Karpas-422 (cell line): ENCODE results near the gene ADAMTS10. TPM values are rescaled to one million over a fixed set of nuclear protein-coding genes. Genes with fewer than 3 reads are reported as not detected.
A peak's percentile ranks its signal among the peaks of the same experiment; 100 is the strongest.

Experiments
- DNase-seq: peaks from one replicate; pipeline ENCODE4 v3.0.0-alpha.2; 2015
- H2AFZ ChIP-seq: fragments of 200-600 bp; sonication (generic); 2 replicates; pipeline ENCODE4 v1.6.1; 2014; ENCODE audit warnings: antibody characterized with exemption, low read length, mixed read lengths
- H3K27ac ChIP-seq: fragments of 200-600 bp; sonication (generic); 2 replicates; pipeline ENCODE4 v1.5.1; 2014; ENCODE audit warnings: mild to moderate bottlenecking, low read length, moderate library complexity
- H3K27me3 ChIP-seq: fragments of 200-600 bp; sonication (generic); 2 replicates; pipeline ENCODE4 v1.6.1; 2014; ENCODE audit warnings: low read length, mixed read lengths
- H3K36me3 ChIP-seq: fragments of 200-600 bp; sonication (generic); 2 replicates; pipeline ENCODE4 v1.6.1; 2014; ENCODE audit warnings: low read length, mixed read lengths; ENCODE audit not compliant: insufficient read depth
- H3K4me1 ChIP-seq: fragments of 200-600 bp; sonication (generic); 2 replicates; pipeline ENCODE4 v1.6.1; 2014; ENCODE audit warnings: mild to moderate bottlenecking, low read length, mixed read lengths
- H3K4me2 ChIP-seq: fragments of 200-600 bp; sonication (generic); 2 replicates; pipeline ENCODE4 v1.6.1; 2014; ENCODE audit warnings: low read length, low read depth, mild to moderate bottlenecking; ENCODE audit not compliant: poor library complexity, severe bottlenecking
- H3K4me3 ChIP-seq: fragments of 200-600 bp; sonication (generic); 2 replicates; pipeline ENCODE4 v1.5.1; 2014; ENCODE audit warnings: mild to moderate bottlenecking, antibody characterized with exemption, low read length, mixed read lengths
- H3K79me2 ChIP-seq: fragments of 200-600 bp; sonication (generic); 2 replicates; pipeline ENCODE4 v1.6.1; 2014; ENCODE audit warnings: mild to moderate bottlenecking, low read length, mixed read lengths
- H3K9ac ChIP-seq: fragments of 200-600 bp; sonication (generic); 2 replicates; pipeline ENCODE4 v1.6.0; 2014; ENCODE audit warnings: low read length
- H3K9me2 ChIP-seq: fragments of 200-600 bp; sonication (generic), shearing (Covaris generic); replicated peaks from 2 replicates; pipeline ENCODE4 v1.6.0; 2014; ENCODE audit warnings: mild to moderate bottlenecking, low read length, moderate library complexity; ENCODE audit not compliant: insufficient read depth
- H3K9me3 ChIP-seq: fragments of 300-700, 200-600 bp; sonication (generic); 2 replicates; pipeline ENCODE4 v1.6.1; 2014; ENCODE audit warnings: low read length, mixed read lengths
- H4K20me1 ChIP-seq: fragments of 200-600 bp; sonication (generic); 2 replicates; pipeline ENCODE4 v1.6.1; 2014; ENCODE audit warnings: mild to moderate bottlenecking, antibody characterized with exemption, low read length, low read depth; ENCODE audit not compliant: insufficient read depth
- total RNA-seq: library from RNA; depleted of rRNA; stranded (reverse); fragments of >200 nt; shearing (Covaris generic); gene quantifications from 2 replicates; pipeline ENCODE4 v1.2.3, GENCODE V29; 2014; ENCODE audit warnings: low replicate concordance

ADAMTS10 gene
- total RNA-seq, 1 experiment from 2014 or later = not detected

DNA sequence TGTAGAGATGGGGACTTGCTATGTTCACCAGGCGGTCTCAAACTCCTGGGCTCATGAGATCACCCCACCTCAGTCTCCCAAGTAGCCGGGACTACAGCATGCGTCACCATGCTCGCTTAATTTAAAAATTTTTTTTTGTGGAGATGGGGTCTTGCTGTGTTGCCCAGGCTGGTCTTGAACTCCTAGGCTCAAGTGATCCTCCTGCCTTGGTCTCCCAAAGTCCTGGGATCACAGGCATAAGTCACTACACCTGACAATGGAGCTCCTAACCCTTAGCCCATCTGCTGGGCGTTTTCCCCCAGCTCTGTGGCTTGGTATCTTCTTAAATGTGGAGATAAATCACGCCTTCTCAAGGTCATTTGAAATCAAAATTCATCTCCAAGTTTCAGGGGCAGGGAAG is 6.3 kb upstream of the ADAMTS10 start:
- no peak overlapping the region for H3K27ac ChIP-seq
- no peaks in the 10 kb centered on the region for H3K27me3 ChIP-seq
- H3K9me2 ChIP-seq = no peaks in the 10 kb centered on the region
- H3K36me3 ChIP-seq = no peaks in the 10 kb centered on the region
- no peak overlapping the region for H2AFZ ChIP-seq
- H3K4me2 ChIP-seq = no peak overlapping the region
- no peaks in the 10 kb centered on the region for H3K4me1 ChIP-seq
- no peak overlapping the region for H3K9ac ChIP-seq
- H3K79me2 ChIP-seq = no peaks in the 10 kb centered on the region
- no peaks in the 10 kb centered on the region for H3K9me3 ChIP-seq
- no peak overlapping the region for H3K4me3 ChIP-seq
- no peaks in the 10 kb centered on the region for H4K20me1 ChIP-seq
- DNase-seq = no peak

GRCh38 chr19:8615813-8616596 is 5.5 kb upstream of the ADAMTS10 start:
- no peaks in the 10 kb centered on the region for H3K9me2 ChIP-seq
- H3K27me3 ChIP-seq = no peaks in the 10 kb centered on the region
- H4K20me1 ChIP-seq = no peaks in the 10 kb centered on the region
- H3K36me3 ChIP-seq = no peaks in the 10 kb centered on the region
- H3K79me2 ChIP-seq = no peaks in the 10 kb centered on the region
- peak; percentile 84 for DNase-seq
- H3K27ac ChIP-seq = no peak overlapping the region
- no peak overlapping the region for H2AFZ ChIP-seq
- no peak overlapping the region for H3K9ac ChIP-seq
- H3K4me2 ChIP-seq = no peak overlapping the region
- H3K9me3 ChIP-seq = no peaks in the 10 kb centered on the region
- no peaks in the 10 kb centered on the region for H3K4me1 ChIP-seq
- H3K4me3 ChIP-seq = no peak overlapping the region

DNA sequence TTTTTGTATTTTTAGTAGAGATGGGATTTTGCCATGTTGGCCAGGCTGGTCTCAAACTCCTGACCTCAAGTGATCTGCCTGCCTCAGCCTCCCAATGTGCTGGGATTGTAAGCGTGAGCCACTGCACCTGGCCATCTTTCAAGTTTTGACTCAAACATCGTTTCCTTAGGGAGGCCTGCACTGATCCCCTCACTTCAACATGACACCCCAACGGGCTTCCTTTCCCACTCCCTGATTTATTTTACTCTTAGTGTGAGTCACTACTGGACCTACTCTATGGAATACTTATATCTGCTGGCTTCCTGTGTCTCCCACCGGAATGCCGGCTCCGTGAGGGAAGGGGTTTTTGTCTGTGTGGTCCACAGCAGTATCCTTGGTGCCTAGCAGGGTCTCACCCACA is 4.5 kb upstream of the ADAMTS10 start:
- H3K4me3 ChIP-seq = no peak overlapping the region
- no peak overlapping the region for H2AFZ ChIP-seq
- no peak overlapping the region for H3K4me2 ChIP-seq
- no peaks in the 10 kb centered on the region for H3K9me3 ChIP-seq
- no peak for DNase-seq
- no peaks in the 10 kb centered on the region for H3K36me3 ChIP-seq
- H3K79me2 ChIP-seq = no peaks in the 10 kb centered on the region
- H3K27me3 ChIP-seq = no peaks in the 10 kb centered on the region
- H3K9ac ChIP-seq = no peak overlapping the region
- no peaks in the 10 kb centered on the region for H3K4me1 ChIP-seq
- H3K9me2 ChIP-seq = no peaks in the 10 kb centered on the region
- H4K20me1 ChIP-seq = no peaks in the 10 kb centered on the region
- H3K27ac ChIP-seq = no peak overlapping the region

DNA sequence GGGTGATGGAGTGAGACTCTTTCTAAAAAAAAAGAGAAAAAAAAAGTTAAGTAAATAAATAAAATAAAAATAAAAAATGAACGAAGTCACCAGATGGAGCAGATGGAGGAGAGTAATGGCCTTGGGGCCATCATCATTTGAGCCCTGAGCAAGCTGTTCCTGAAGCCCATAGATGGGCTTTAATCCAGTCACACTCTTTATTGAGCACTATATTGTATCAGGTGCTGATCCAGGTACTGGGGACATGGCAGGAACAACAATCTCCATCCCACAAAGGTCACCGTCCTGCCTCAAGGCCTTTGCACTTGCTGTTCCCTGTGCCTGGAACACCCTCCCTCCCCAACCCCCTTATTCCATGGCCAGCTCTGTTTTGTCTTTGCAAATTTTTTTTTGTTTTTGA is 3.9 kb upstream of the ADAMTS10 start:
- H3K36me3 ChIP-seq = no peaks in the 10 kb centered on the region
- no peak overlapping the region for H3K4me2 ChIP-seq
- no peaks in the 10 kb centered on the region for H3K9me3 ChIP-seq
- no peak overlapping the region for H2AFZ ChIP-seq
- H3K27ac ChIP-seq = no peak overlapping the region
- H3K9ac ChIP-seq = no peak overlapping the region
- no peaks in the 10 kb centered on the region for H3K27me3 ChIP-seq
- H4K20me1 ChIP-seq = no peaks in the 10 kb centered on the region
- no peak for DNase-seq
- no peak overlapping the region for H3K4me3 ChIP-seq
- no peaks in the 10 kb centered on the region for H3K4me1 ChIP-seq
- no peaks in the 10 kb centered on the region for H3K79me2 ChIP-seq
- H3K9me2 ChIP-seq = no peaks in the 10 kb centered on the region

DNA sequence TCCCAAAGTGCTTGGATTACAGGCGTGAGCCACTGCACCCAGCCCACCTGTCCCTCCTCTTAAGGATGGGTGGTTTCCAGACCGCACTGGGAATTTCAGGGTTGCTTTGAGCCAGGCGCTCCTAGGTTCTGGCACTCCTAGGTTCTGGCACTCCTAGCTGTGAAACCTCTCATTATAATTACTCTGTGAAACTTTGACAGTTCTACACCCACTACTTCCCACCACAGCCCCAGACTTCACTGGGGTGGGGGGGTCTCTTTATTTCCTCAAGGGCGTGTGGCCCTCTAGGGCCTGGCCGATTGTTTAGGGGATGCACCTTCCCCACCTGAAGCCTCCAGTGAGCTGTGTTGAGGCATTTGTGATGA is 2.3 kb upstream of the ADAMTS10 start:
- no peaks in the 10 kb centered on the region for H3K27me3 ChIP-seq
- H3K4me3 ChIP-seq = no peak overlapping the region
- H3K27ac ChIP-seq = no peak overlapping the region
- no peak overlapping the region for H2AFZ ChIP-seq
- H3K9me2 ChIP-seq = no peaks in the 10 kb centered on the region
- H3K36me3 ChIP-seq = no peaks in the 10 kb centered on the region
- no peak overlapping the region for H3K9ac ChIP-seq
- H3K4me1 ChIP-seq = no peaks in the 10 kb centered on the region
- DNase-seq = no peak
- H3K9me3 ChIP-seq = no peaks in the 10 kb centered on the region
- H3K4me2 ChIP-seq = no peak overlapping the region
- no peaks in the 10 kb centered on the region for H3K79me2 ChIP-seq
- H4K20me1 ChIP-seq = no peaks in the 10 kb centered on the region

DNA sequence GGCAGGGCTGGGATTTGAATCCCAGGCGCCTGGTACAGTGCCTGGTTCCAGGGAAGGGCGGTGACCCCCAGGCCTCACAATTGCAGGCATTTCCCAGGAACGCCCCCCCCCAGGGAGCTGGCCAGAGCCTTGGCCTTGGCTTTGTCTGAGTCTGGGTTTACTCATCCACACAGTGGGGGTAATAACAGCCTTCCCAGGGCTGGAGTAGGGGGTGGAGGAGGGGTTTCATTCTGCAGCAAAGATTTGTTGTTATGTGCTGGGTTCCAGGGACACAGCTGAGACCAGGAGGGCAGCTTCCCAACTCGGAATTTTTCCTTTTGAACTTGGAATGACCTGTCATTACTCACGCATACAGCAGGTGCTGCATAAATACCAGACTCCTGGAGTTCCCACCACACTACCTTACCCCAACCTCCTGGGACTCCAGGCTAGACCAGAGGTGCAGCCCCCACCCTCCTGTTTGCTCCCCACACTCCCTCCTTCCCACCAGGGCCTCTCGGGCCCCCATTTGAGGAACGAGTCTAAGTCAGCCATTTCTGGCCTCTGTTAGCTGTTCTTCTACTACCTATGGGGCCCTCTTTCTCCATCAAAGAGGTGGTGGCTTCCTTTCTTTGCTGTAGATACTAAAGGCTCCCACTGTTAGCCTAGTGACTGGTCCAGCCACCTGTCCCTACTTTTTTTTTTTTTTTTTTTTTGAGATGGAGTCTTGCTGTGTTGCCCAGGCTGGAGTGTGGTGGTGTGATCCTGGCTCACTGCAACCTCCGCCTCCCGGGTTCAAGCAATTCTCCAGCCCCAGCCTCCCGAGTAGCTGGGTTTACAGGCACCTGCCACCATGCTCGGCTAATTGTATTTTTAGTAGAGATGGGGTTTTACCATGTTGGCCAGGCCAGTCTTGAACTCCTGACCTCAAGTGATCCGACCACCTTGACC is 1.6 kb upstream of the ADAMTS10 start:
- peak; percentile 44 for DNase-seq
- H3K79me2 ChIP-seq = no peaks in the 10 kb centered on the region
- no peak overlapping the region for H3K27ac ChIP-seq
- H4K20me1 ChIP-seq = no peaks in the 10 kb centered on the region
- no peak overlapping the region for H3K4me2 ChIP-seq
- H3K27me3 ChIP-seq = no peaks in the 10 kb centered on the region
- H3K36me3 ChIP-seq = no peaks in the 10 kb centered on the region
- H3K9ac ChIP-seq = no peak overlapping the region
- no peaks in the 10 kb centered on the region for H3K9me3 ChIP-seq
- no peak overlapping the region for H2AFZ ChIP-seq
- no peak overlapping the region for H3K4me3 ChIP-seq
- no peaks in the 10 kb centered on the region for H3K4me1 ChIP-seq
- H3K9me2 ChIP-seq = no peaks in the 10 kb centered on the region

- Histone ChIP-seq H2AFZ (no peak overlapping the region), H3K4me2 (no peak overlapping the region), H3K9me2 (no peaks in the 10 kb centered on the region), H3K9ac (no peak overlapping the region), H3K79me2 (no peaks in the 10 kb centered on the region), H3K4me3 (no peak overlapping the region), H3K4me1 (no peaks in the 10 kb centered on the region), H4K20me1 (no peaks in the 10 kb centered on the region), H3K36me3 (no peaks in the 10 kb centered on the region), H3K9me3 (no peaks in the 10 kb centered on the region), H3K27me3 (no peaks in the 10 kb centered on the region), H3K27ac (no peak overlapping the region)
- DNase-seq = no peak
Measured at GRCh38 chr19:8611391-8611876, 919 bp upstream of the ADAMTS10 start.

DNA sequence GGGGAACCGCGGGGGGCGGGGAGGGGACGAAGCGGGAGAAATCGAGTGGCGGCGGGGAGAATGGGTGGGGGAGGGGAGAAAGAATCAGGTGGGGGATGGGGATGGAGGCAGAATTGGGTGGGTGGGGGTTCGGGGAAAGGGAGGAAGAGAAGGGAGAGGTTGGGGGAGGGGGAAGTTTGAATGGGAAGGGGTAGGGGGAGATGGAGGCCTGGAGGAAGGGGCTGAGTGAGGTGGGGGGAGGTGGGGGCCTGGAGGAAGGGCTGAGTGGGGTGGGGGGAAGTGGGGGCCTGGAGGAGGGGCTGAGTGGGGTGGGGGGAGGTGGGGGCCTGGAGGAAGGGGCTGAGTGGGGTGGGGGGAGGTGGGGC is 403 bp upstream of the ADAMTS10 start:
- Histone ChIP-seq H3K4me1 (no peaks in the 10 kb centered on the region), H3K4me2 (no peak overlapping the region), H2AFZ (no peak overlapping the region), H3K9me3 (no peaks in the 10 kb centered on the region), H3K9me2 (no peaks in the 10 kb centered on the region), H3K36me3 (no peaks in the 10 kb centered on the region), H3K79me2 (no peaks in the 10 kb centered on the region), H3K27ac (no peak overlapping the region), H4K20me1 (no peaks in the 10 kb centered on the region), H3K4me3 (no peak overlapping the region), H3K27me3 (no peaks in the 10 kb centered on the region), H3K9ac (no peak overlapping the region)
- DNase-seq = no peak
